HG03460 (cell line): ENCODE data around the gene TMC1.
A peak's percentile ranks its signal among the peaks of the same experiment; 100 is the strongest.

Source experiments
- ATAC-seq: cut with Tn5 transposase; IDR thresholded peaks from one replicate; pipeline ENCODE4 v1.9.1; 2021; ENCODE audit not compliant: unreplicated experiment

The TMC1 gene

GRCh38 chr9:72600671-72601070 lies 79.3 kb downstream of the TMC1 start:
- ATAC-seq: no peak

- no peak for ATAC-seq
These were observed 80.2 kb downstream of the TMC1 start for GRCh38 chr9:72601615-72602014.

GRCh38 chr9:72612449-72612848 lies 91.0 kb downstream of the TMC1 start:
- no peak for ATAC-seq

- no peak for ATAC-seq
These were observed 92.7 kb downstream of the TMC1 start for GRCh38 chr9:72614067-72614466.

- ATAC-seq: no peak
These were observed 94.5 kb downstream of the TMC1 start for GRCh38 chr9:72615931-72616330.

GRCh38 chr9:72618811-72619210 lies 97.4 kb downstream of the TMC1 start:
- no peak for ATAC-seq

- no peak for ATAC-seq
These were observed 100.8 kb downstream of the TMC1 start for GRCh38 chr9:72622186-72622585.

- no peak for ATAC-seq
These were observed 101.7 kb downstream of the TMC1 start for GRCh38 chr9:72623156-72623555.

- ATAC-seq: no peak
These were observed 105.7 kb downstream of the TMC1 start for GRCh38 chr9:72627147-72627546.

- no peak for ATAC-seq
These were observed 106.6 kb downstream of the TMC1 start for GRCh38 chr9:72627956-72628540.

- no peak for ATAC-seq
These were observed 112.6 kb downstream of the TMC1 start for GRCh38 chr9:72633966-72634365.

GRCh38 chr9:72635197-72635596 lies 113.8 kb downstream of the TMC1 start:
- ATAC-seq: peak; percentile 96

- no peak for ATAC-seq
These were observed 115.2 kb downstream of the TMC1 start for GRCh38 chr9:72636621-72637020.

GRCh38 chr9:72643651-72644050 lies 122.2 kb downstream of the TMC1 start:
- ATAC-seq: no peak

GRCh38 chr9:72646061-72646460 lies 124.7 kb downstream of the TMC1 start:
- ATAC-seq: no peak

- ATAC-seq: no peak
These were observed 127.1 kb downstream of the TMC1 start for GRCh38 chr9:72648324-72649126.

- ATAC-seq: no peak
These were observed 127.7 kb downstream of the TMC1 start for GRCh38 chr9:72649127-72649442.

GRCh38 chr9:72650206-72650605 lies 128.8 kb downstream of the TMC1 start:
- no peak for ATAC-seq

- ATAC-seq: no peak
These were observed 134.6 kb downstream of the TMC1 start for GRCh38 chr9:72656021-72656420.

- no peak for ATAC-seq
These were observed 135.6 kb downstream of the TMC1 start for GRCh38 chr9:72657023-72657422.

GRCh38 chr9:72658703-72659102 lies 137.3 kb downstream of the TMC1 start:
- no peak for ATAC-seq

- no peak for ATAC-seq
These were observed 140.2 kb downstream of the TMC1 start for GRCh38 chr9:72661401-72662135.
